Liver (tissue), 9 donors: Measurements from ENCODE around the gene PALLD. TPM values are rescaled to one million over a fixed set of nuclear protein-coding genes. Genes with fewer than 3 reads are reported as not detected.

Experiments used
- DNase-seq: peaks from one replicate; pipeline ENCODE4 v3.0.0-alpha.2; 2017; ENCODE audit warnings: low spot score
- H3K27ac ChIP-seq, 2 donors: one replicate each; pipeline ENCODE4 v1.7.0; 2013; ENCODE audit warnings: inconsistent platforms in 2 of 2, low read length in 2 of 2, control low read depth in 1 of 2, low read depth in 1 of 2, mild to moderate bottlenecking in 1 of 2
- H3K27me3 ChIP-seq, 4 donors: one replicate each; pipeline versions ENCODE4 v1.6.1 to v1.7.0; 2013; ENCODE audit warnings: low read length in 3 of 4, inconsistent platforms in 1 of 4, mild to moderate bottlenecking in 1 of 4, moderate library complexity in 1 of 4; ENCODE audit not compliant: control insufficient read depth in 4 of 4, insufficient read depth in 4 of 4
- H3K36me3 ChIP-seq, 4 donors: one replicate each; pipeline versions ENCODE4 v1.6.1 to v1.7.0; 2013; ENCODE audit warnings: low read length in 3 of 4, mild to moderate bottlenecking in 3 of 4, low read depth in 1 of 4, moderate library complexity in 1 of 4; ENCODE audit not compliant: control insufficient read depth in 4 of 4, insufficient read depth in 3 of 4
- H3K4me1 ChIP-seq, 4 donors: one replicate each; pipeline versions ENCODE4 v1.6.1 to v1.7.0; 2013; ENCODE audit warnings: low read length in 3 of 4, mild to moderate bottlenecking in 3 of 4, moderate library complexity in 1 of 4; ENCODE audit not compliant: control insufficient read depth in 4 of 4, insufficient read depth in 4 of 4
- H3K4me3 ChIP-seq, 3 donors: one replicate each; pipeline versions ENCODE4 v1.6.1 to v1.7.0; 2013; ENCODE audit warnings: low read length in 3 of 3, control low read depth in 1 of 3, low read depth in 1 of 3, mild to moderate bottlenecking in 1 of 3
- H3K9ac ChIP-seq, 2 donors: one replicate each; pipeline ENCODE4 v1.7.0; 2013; ENCODE audit warnings: low read length in 2 of 2, mild to moderate bottlenecking in 2 of 2, moderate library complexity in 2 of 2, control low read depth in 1 of 2, low read depth in 1 of 2
- H3K9me3 ChIP-seq, 4 donors: one replicate each; pipeline versions ENCODE4 v1.6.1 to v1.7.0; 2013; ENCODE audit warnings: low read length in 3 of 4; ENCODE audit not compliant: control insufficient read depth in 4 of 4
- EGR1 ChIP-seq, 2 donors: IDR thresholded peaks; 2 replicates each; pipeline ENCODE4 v1.6.1; 2016 to 2018; ENCODE audit warnings: antibody characterized with exemption in 2 of 2, low read depth in 2 of 2
- FOXA1 ChIP-seq: IDR thresholded peaks from 2 replicates; pipeline ENCODE4 v1.6.1; 2016; ENCODE audit warnings: antibody characterized with exemption
- FOXA2 ChIP-seq: IDR thresholded peaks from 2 replicates; pipeline ENCODE4 v1.6.1; 2016; ENCODE audit warnings: antibody characterized with exemption
- GABPA ChIP-seq, 2 donors: IDR thresholded peaks in 1 of 2; conservative IDR thresholded peaks in 1 of 2; 2 replicates each; pipeline ENCODE4 v1.6.1; 2016; ENCODE audit warnings: antibody characterized with exemption in 2 of 2, mild to moderate bottlenecking in 1 of 2, moderate library complexity in 1 of 2
- HNF4A ChIP-seq, 2 donors: conservative IDR thresholded peaks; 2 replicates each; pipeline ENCODE4 v1.6.1; 2016; ENCODE audit warnings: antibody characterized with exemption in 2 of 2, mild to moderate bottlenecking in 2 of 2
- HNF4G ChIP-seq: IDR thresholded peaks from 2 replicates; pipeline ENCODE4 v1.6.1; 2016; ENCODE audit warnings: antibody characterized with exemption
- JUND ChIP-seq, 2 donors: IDR thresholded peaks; 2 replicates each; pipeline ENCODE4 v1.6.1; 2016; ENCODE audit warnings: antibody characterized with exemption in 2 of 2
- NR2F2 ChIP-seq: IDR thresholded peaks from 2 replicates; pipeline ENCODE4 v1.6.1; 2016; ENCODE audit warnings: antibody characterized with exemption
- RAD21 ChIP-seq, 2 donors: IDR thresholded peaks; 2 replicates each; pipeline ENCODE4 v1.6.1; 2016; ENCODE audit warnings: antibody characterized with exemption in 2 of 2, mild to moderate bottlenecking in 2 of 2
- SP1 ChIP-seq: IDR thresholded peaks from 2 replicates; pipeline ENCODE4 v1.6.1; 2018; ENCODE audit warnings: antibody characterized with exemption, mild to moderate bottlenecking
- TAF1 ChIP-seq: conservative IDR thresholded peaks from 2 replicates; pipeline ENCODE4 v1.6.1; 2016; ENCODE audit warnings: antibody characterized with exemption, mild to moderate bottlenecking
- ZBTB33 ChIP-seq: IDR thresholded peaks from 2 replicates; pipeline ENCODE4 v1.6.1; 2016; ENCODE audit warnings: antibody characterized with exemption
- WGBS: extraction: QIAGEN DNeasy Blood & Tissue Kit; methylation state at CpG from one replicate; pipeline ENCODE4 v1.1.7; 2013; 5-methylcytosine and 5-hydroxymethylcytosine counted together
- polyA plus RNA-seq, 2 donors: library from polyadenylated mRNA; stranded (reverse) in 1 of 2; unstranded in 1 of 2; fragments of 200-250 nt in 1 of 2; fragments of >200 nt in 1 of 2; fragmentation: Nextera tagmentation in 1 of 2; extraction: Ambion mirVana in 1 of 2; gene quantifications; one replicate each; pipeline versions ENCODE4 v1.2.1 to v1.2.3, GENCODE V29; 2013 to 2015
- total RNA-seq, 2 donors: library from RNA; depleted of rRNA; stranded (reverse); fragments of >200 nt; gene quantifications; one replicate each; pipeline ENCODE4 v1.2.3, GENCODE V29; 2014
- TF ChIP-seq, protein P1 (sequence below): fragments of 150-350 bp; IDR thresholded peaks from 2 replicates; pipeline ENCODE4 v1.5.1; 2017; ENCODE audit warnings: improper control_type of control experiment, low read depth, low read length; ENCODE audit not compliant: missing input control
- TF ChIP-seq, protein P2 (sequence below): IDR thresholded peaks from 2 replicates; pipeline ENCODE4 v1.6.1; 2016; ENCODE audit warnings: antibody characterized with exemption
- TF ChIP-seq, protein P3 (sequence below): IDR thresholded peaks from 2 replicates; pipeline ENCODE4 v1.6.1; 2016; ENCODE audit warnings: antibody characterized with exemption
- TF ChIP-seq, protein P4 (sequence below): IDR thresholded peaks from 2 replicates; pipeline ENCODE4 v1.6.1; 2016; ENCODE audit warnings: antibody characterized with exemption, mild to moderate bottlenecking
- donor health status: healthy.
- donor health status: healthy.
- donor health status: healthy.
- donor health status: healthy.
- donor health status: healthy.

The PALLD gene
- total and polyA plus RNA-seq, 4 donors = 9.0 to 26.3 (median 14.7) TPM

DNA sequence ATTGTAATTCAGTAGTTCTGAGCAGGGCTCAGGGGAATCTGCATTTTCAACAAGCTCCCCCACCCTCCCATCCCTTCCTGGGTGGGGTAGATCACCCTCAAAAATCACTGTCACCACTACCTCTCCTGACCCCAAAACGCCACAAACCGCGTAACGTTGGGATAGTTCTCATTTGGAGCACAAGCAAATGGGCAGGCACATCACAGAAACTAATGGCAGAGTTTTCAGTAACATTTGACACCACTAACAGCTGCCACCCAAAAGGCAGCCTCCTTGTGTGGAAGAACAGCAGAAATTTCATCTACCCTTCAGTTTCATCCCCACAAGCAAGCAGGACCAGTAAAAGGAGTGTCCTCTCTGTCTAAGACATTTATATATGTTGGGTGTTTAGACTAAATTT, 132.7 kb downstream of the PALLD start:
- no peaks in the 10 kb centered on the region for H3K36me3 ChIP-seq
- H3K4me1 ChIP-seq = peaks cover 0 to 13% (median 8%) of the 10 kb centered on the region in 4 donors
- H3K9me3 ChIP-seq = no peaks in the 10 kb centered on the region
- no peak overlapping the region for H3K4me3 ChIP-seq
- H3K27ac ChIP-seq = no peak overlapping the region
- peaks cover 0 to 3% (median 0%) of the 10 kb centered on the region in 4 donors for H3K27me3 ChIP-seq
- TF ChIP-seq, protein P1, sequence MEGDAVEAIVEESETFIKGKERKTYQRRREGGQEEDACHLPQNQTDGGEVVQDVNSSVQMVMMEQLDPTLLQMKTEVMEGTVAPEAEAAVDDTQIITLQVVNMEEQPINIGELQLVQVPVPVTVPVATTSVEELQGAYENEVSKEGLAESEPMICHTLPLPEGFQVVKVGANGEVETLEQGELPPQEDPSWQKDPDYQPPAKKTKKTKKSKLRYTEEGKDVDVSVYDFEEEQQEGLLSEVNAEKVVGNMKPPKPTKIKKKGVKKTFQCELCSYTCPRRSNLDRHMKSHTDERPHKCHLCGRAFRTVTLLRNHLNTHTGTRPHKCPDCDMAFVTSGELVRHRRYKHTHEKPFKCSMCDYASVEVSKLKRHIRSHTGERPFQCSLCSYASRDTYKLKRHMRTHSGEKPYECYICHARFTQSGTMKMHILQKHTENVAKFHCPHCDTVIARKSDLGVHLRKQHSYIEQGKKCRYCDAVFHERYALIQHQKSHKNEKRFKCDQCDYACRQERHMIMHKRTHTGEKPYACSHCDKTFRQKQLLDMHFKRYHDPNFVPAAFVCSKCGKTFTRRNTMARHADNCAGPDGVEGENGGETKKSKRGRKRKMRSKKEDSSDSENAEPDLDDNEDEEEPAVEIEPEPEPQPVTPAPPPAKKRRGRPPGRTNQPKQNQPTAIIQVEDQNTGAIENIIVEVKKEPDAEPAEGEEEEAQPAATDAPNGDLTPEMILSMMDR = no peak
- TF ChIP-seq HNF4G = no peak
- no peak for TF ChIP-seq NR2F2
- TF ChIP-seq, protein P2, sequence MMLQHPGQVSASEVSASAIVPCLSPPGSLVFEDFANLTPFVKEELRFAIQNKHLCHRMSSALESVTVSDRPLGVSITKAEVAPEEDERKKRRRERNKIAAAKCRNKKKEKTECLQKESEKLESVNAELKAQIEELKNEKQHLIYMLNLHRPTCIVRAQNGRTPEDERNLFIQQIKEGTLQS = no peak
- TF ChIP-seq FOXA2 = no peak
- no peak for TF ChIP-seq HNF4A (conservative IDR thresholded peaks at IDR 0.05)
- TF ChIP-seq RAD21 (IDR thresholded peaks at IDR 0.05) = no peak
- TF ChIP-seq, protein P3, sequence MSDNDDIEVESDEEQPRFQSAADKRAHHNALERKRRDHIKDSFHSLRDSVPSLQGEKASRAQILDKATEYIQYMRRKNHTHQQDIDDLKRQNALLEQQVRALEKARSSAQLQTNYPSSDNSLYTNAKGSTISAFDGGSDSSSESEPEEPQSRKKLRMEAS = no peak
- no peak for TF ChIP-seq SP1
- TF ChIP-seq, protein P4, sequence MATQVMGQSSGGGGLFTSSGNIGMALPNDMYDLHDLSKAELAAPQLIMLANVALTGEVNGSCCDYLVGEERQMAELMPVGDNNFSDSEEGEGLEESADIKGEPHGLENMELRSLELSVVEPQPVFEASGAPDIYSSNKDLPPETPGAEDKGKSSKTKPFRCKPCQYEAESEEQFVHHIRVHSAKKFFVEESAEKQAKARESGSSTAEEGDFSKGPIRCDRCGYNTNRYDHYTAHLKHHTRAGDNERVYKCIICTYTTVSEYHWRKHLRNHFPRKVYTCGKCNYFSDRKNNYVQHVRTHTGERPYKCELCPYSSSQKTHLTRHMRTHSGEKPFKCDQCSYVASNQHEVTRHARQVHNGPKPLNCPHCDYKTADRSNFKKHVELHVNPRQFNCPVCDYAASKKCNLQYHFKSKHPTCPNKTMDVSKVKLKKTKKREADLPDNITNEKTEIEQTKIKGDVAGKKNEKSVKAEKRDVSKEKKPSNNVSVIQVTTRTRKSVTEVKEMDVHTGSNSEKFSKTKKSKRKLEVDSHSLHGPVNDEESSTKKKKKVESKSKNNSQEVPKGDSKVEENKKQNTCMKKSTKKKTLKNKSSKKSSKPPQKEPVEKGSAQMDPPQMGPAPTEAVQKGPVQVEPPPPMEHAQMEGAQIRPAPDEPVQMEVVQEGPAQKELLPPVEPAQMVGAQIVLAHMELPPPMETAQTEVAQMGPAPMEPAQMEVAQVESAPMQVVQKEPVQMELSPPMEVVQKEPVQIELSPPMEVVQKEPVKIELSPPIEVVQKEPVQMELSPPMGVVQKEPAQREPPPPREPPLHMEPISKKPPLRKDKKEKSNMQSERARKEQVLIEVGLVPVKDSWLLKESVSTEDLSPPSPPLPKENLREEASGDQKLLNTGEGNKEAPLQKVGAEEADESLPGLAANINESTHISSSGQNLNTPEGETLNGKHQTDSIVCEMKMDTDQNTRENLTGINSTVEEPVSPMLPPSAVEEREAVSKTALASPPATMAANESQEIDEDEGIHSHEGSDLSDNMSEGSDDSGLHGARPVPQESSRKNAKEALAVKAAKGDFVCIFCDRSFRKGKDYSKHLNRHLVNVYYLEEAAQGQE = no peak
- no peak for TF ChIP-seq EGR1 (IDR thresholded peaks at IDR 0.05; ENCODE audit: low read depth in 2 of 2)
- TF ChIP-seq JUND (IDR thresholded peaks at IDR 0.05) = no peak
- TF ChIP-seq ZBTB33 = no peak
- TF ChIP-seq GABPA (IDR thresholded peaks at IDR 0.05 in 1 of 2, conservative IDR thresholded peaks at IDR 0.05 in 1 of 2) = no peak
- no peak for TF ChIP-seq FOXA1
- TF ChIP-seq TAF1 = no peak
- no peak overlapping the region for H3K9ac ChIP-seq
- WGBS = 87% methylated on average over 4 of the region's 4 CpGs
- no peak for DNase-seq
